ENCODE measurements around the gene CR1. TPM values are rescaled to one million over a fixed set of nuclear protein-coding genes. Genes with fewer than 3 reads are reported as not detected.

Gene CR1
- total and polyA plus RNA-seq, 2 of the 4 experiments (the other 2 are of a cell fraction) = not detected

GRCh38 chr1:207499573-207499972 is 3.6 kb downstream of the CR1 start:
- H2AFZ ChIP-seq (replicated peaks; ENCODE audit: low read length, poor library complexity) = no peak overlapping the region
- H2BK5ac ChIP-seq (ENCODE audit: low read depth, low read length, poor library complexity, severe bottlenecking) = no peak overlapping the region
- no peaks in the 10 kb centered on the region for H3K9me3 ChIP-seq (ENCODE audit: control insufficient read depth, insufficient read depth, low read length)
- in situ Hi-C loops (cut with MboI; ENCODE audit: low sequenced_read_pairs) (no loop called here), intact Hi-C loops (cut with micrococcal nuclease) (loop anchor here (1.0 to 2.0 kb wide), 3 partner anchors 93 to 449 kb away; no protein-coding TSS in a partner anchor), dilution Hi-C loops (cut with HindIII; ENCODE audit: low sequenced_read_pairs, unreplicated experiment) (no loop called here)
- H3K9me1 ChIP-seq (ENCODE audit: insufficient read depth, low read length) = 0 out of 2 replicates have a peak, but pooled peaks cover 3% of the 10 kb centered on the region
- H3K14ac ChIP-seq (replicated peaks; ENCODE audit: low read depth, low read length) = no peak overlapping the region
- TF ChIP-seq MAZ (IDR thresholded peaks at IDR 0.05; ENCODE audit: borderline replicate concordance, low read depth, low read length) (no peak), CTCF (conservative IDR thresholded peaks at IDR 0.05; ENCODE audit: low read depth, low read length) (peak; percentile 74), BHLHE40 (IDR thresholded peaks at IDR 0.05; ENCODE audit: low read depth, low read length) (no peak), POLR2A (IDR thresholded peaks at IDR 0.05; ENCODE audit: low read depth, low read length) (no peak), CEBPB (IDR thresholded peaks at IDR 0.05; ENCODE audit: low read depth, low read length) (no peak), RAD21 (IDR thresholded peaks at IDR 0.05; ENCODE audit: low read length) (peak; percentile 81), RFX5 (IDR thresholded peaks at IDR 0.05; ENCODE audit: low read depth, low read length) (no peak), MAFK (IDR thresholded peaks at IDR 0.05; ENCODE audit: low read depth, low read length) (no peak), FOS (IDR thresholded peaks at IDR 0.05; ENCODE audit: low read depth, low read length) (no peak), SMC3 (IDR thresholded peaks at IDR 0.05; ENCODE audit: low read depth, low read length) (peak; percentile 58), CHD1 (IDR thresholded peaks at IDR 0.05; ENCODE audit: low read depth, low read length) (no peak), ELK1 (IDR thresholded peaks at IDR 0.05; ENCODE audit: borderline replicate concordance, low read depth, low read length) (no peak), RCOR1 (IDR thresholded peaks at IDR 0.05; ENCODE audit: insufficient replicate concordance, low read length) (no peak)
- no peak overlapping the region for H3K18ac ChIP-seq (ENCODE audit: low read depth, low read length)
- ChIA-PET CTCF (interaction anchor here (0.5 to 1.8 kb wide), 8 partner anchors 10 to 706 kb away, joined by 3 to 5 read pairs (median 4); no protein-coding TSS in a partner anchor), POLR2A (ENCODE audit: unreplicated experiment) (no interaction called here)
- no peak overlapping the region for H3K9ac ChIP-seq (ENCODE audit: low read depth, low read length)
- H3K23ac ChIP-seq (ENCODE audit: low read depth, low read length) = no peak overlapping the region
- H3K4me1 ChIP-seq (ENCODE audit: control insufficient read depth, insufficient read depth, low read length) = no peaks in the 10 kb centered on the region
- no peak overlapping the region for H2AK9ac ChIP-seq (replicated peaks; ENCODE audit: low read depth, low read length, poor library complexity)
- no peak overlapping the region for H4K8ac ChIP-seq (ENCODE audit: low read depth in 2 of 2, low read length in 2 of 2)
- H2BK20ac ChIP-seq (ENCODE audit: low read depth, low read length) = no peak overlapping the region
- H2BK120ac ChIP-seq (ENCODE audit: low read depth, low read length) = no peak overlapping the region
- H3K79me1 ChIP-seq (ENCODE audit: low read depth in 1 of 2, low read length in 2 of 2) = no peaks in the 10 kb centered on the region
- BruUV-seq (replicated peaks) = no TSS peak
- no peak overlapping the region for H2BK15ac ChIP-seq (ENCODE audit: low read depth, low read length)
- H2AK5ac ChIP-seq (ENCODE audit: low read depth, low read length) = no peak overlapping the region
- no peak overlapping the region for H4K5ac ChIP-seq (ENCODE audit: low read depth, low read length)
- no peaks in the 10 kb centered on the region for H3K36me3 ChIP-seq (ENCODE audit: control insufficient read depth, insufficient read depth, low read length)
- no peak overlapping the region for H3K27ac ChIP-seq (ENCODE audit: insufficient read depth, low read length)
- no peak overlapping the region for H3K4ac ChIP-seq (ENCODE audit: low read depth, low read length)
- H3K56ac ChIP-seq (ENCODE audit: extremely low read depth, insufficient read depth, low read length) = no peak overlapping the region
- peaks cover 24% of the 10 kb centered on the region for H3K27me3 ChIP-seq (ENCODE audit: control insufficient read depth, insufficient read depth, low read length)
- ATAC-seq (ENCODE audit: low read depth) = peak; percentile 93
- H4K20me1 ChIP-seq (ENCODE audit: insufficient read depth, low read length) = no peaks in the 10 kb centered on the region
- no peak overlapping the region for H4K91ac ChIP-seq (ENCODE audit: insufficient read depth, low read depth, low read length)
- H3K4me3 ChIP-seq (ENCODE audit: insufficient read depth, low read depth, low read length) = no peak overlapping the region
- no peak overlapping the region for H3K4me2 ChIP-seq (ENCODE audit: low read depth, low read length)
- no CpG with 5 or more reads among the region's 4 CpGs for WGBS, 2 experiments (ENCODE audit: extremely low coverage in 2 of 2, insufficient read length in 1 of 2)
- DNase-seq = peak; percentile 59

Data from IMR-90 (cell line).